C4-2B (cell line): ENCODE measurements around the gene SDK2.
A peak's percentile ranks its signal among the peaks of the same experiment; 100 is the strongest.

ENCODE experiments used
- H3K27ac ChIP-seq: fragments of 450-650 bp; 2 replicates; pipeline ENCODE4 v1.5.1; 2017
- ZFX ChIP-seq: fragments of 450-650 bp; IDR thresholded peaks from 2 replicates; pipeline ENCODE4 v1.6.1; 2017
- TF ChIP-seq, protein P1 (sequence below): fragments of 450-650 bp; conservative IDR thresholded peaks from 2 replicates; pipeline ENCODE4 v1.5.1; 2017; ENCODE audit warnings: mild to moderate bottlenecking

The SDK2 gene

DNA sequence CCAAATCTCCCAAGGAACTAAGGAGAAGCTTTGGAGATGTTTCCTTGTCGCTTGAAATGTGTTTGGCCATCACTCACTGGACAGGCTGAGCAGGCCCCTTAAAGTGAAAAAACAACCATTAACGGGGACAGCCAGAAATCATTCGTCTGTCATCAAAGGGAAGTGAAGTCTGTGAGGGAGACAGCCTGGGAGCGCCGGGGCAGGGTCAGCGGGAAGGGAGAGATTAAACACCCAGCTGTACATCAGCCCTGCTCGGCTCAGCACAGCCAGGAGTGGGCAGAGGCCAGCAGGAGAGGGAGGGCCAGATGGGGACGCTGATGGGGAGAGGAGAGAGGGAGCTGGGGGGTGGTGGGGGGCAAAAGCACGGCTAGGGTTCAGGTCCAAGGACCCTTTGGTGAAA, 105.1 kb downstream of the SDK2 start:
- TF ChIP-seq, protein P1, sequence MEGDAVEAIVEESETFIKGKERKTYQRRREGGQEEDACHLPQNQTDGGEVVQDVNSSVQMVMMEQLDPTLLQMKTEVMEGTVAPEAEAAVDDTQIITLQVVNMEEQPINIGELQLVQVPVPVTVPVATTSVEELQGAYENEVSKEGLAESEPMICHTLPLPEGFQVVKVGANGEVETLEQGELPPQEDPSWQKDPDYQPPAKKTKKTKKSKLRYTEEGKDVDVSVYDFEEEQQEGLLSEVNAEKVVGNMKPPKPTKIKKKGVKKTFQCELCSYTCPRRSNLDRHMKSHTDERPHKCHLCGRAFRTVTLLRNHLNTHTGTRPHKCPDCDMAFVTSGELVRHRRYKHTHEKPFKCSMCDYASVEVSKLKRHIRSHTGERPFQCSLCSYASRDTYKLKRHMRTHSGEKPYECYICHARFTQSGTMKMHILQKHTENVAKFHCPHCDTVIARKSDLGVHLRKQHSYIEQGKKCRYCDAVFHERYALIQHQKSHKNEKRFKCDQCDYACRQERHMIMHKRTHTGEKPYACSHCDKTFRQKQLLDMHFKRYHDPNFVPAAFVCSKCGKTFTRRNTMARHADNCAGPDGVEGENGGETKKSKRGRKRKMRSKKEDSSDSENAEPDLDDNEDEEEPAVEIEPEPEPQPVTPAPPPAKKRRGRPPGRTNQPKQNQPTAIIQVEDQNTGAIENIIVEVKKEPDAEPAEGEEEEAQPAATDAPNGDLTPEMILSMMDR: no peak
- no peak for TF ChIP-seq ZFX
- no peak overlapping the region for H3K27ac ChIP-seq

DNA sequence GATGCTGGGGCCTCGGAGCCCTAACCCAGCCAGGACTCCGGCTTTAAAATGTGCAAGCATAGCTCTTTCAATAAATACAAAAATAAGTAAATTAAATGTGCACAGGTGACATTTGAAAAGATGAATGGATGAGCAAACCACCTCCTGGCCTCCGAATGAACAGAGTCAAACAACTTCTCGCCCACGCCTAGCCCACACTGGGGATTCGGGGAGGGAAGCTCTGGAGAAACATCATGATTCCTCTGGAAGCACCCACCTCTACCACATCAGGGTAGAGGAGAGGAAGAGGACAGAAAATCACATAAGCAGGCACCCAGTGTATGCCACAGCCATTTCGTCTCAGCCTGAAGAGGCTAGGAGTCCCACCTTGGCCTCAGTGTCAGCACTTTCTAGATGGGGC, 105.8 kb downstream of the SDK2 start:
- H3K27ac ChIP-seq: no peak overlapping the region
- TF ChIP-seq, protein P1: no peak
- TF ChIP-seq ZFX: no peak

DNA sequence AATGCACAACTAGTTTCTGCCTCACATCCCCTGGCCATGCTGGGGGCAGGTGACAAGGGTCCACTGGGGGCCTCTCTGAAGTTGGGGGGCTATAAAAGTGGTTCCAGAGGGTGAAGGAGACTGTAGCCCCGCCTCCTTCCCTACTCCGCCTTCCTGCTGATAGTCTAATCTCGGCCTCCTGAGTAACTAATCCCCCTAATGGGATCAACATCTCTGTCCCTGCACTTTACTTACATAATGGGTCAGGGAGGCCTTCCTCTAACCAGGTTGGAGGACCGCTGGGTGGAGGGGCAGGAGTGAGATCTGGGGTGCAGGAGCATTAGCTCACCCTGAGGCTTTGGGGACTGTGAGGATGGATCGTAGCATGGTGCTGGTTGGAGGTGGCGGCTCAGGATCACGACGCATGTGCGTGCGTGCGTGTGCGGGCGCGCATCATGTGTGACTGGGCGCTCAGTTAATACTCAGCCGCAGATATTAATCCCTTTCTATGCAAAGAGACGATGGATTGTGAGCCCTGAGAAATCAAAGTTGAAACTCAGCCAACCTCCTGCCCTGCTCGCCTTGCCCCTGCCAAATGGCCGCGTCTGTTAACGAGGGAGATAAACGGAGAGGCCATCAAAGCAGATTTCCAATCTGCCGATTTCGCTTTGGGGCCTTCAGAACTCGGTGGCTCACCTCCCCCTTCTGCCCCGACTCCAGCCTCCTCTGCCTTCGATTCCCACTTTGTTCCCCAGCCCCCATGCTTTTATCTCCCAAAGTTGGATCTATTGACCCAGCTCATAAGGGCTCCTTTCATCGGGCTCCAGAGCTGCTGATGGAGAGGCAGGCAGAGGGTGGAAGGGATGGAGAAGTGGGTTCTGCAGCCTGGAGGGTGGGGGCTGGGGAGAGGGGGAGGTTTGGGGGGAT, 107.3 kb downstream of the SDK2 start:
- TF ChIP-seq, protein P1: no peak
- no peak for TF ChIP-seq ZFX
- no peak overlapping the region for H3K27ac ChIP-seq

GRCh38 chr17:73535746-73536145, 108.5 kb downstream of the SDK2 start:
- no peak overlapping the region for H3K27ac ChIP-seq
- TF ChIP-seq, protein P1: no peak
- no peak for TF ChIP-seq ZFX

DNA sequence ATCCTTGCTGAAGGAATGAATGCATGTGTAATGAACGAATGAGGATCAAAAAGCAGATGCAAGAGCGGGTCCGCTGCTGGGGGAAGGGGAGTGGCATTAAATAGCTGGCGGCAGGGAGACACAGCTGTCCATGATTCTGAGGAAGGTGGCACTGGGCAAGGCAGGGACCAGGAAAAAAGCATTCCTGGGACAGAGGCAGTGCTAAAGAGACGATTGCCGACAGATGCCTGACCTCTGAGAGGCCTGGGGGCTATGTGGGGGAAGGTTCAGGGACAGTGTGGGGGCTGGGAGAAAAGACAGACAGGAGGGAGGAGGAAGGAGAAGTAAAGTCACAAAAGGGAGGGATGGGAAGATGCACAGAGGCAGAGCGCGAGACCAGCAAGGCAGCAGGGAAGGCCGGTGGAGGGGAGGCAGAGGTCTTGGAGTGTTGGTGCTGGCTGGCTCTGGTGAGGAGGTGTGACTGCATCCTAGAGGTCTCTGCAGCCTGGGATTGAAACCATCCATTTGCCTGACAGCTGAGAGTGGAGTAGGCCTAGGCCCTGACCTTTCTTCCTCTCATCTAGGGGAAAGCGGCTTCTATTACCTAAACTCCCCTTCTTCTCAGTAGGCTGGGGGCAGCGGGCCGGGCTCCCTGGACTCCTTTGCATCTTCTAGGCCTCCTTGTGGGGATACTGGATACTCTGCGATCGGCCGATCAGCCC, 109.9 kb downstream of the SDK2 start:
- TF ChIP-seq, protein P1: no peak
- TF ChIP-seq ZFX: no peak

GRCh38 chr17:73533781-73534180, 110.5 kb downstream of the SDK2 start:
- no peak overlapping the region for H3K27ac ChIP-seq
- no peak for TF ChIP-seq ZFX
- TF ChIP-seq, protein P1: no peak

More for the DNA sequence above, 109.9 kb downstream of the SDK2 start:
- no peak overlapping the region for H3K27ac ChIP-seq

DNA sequence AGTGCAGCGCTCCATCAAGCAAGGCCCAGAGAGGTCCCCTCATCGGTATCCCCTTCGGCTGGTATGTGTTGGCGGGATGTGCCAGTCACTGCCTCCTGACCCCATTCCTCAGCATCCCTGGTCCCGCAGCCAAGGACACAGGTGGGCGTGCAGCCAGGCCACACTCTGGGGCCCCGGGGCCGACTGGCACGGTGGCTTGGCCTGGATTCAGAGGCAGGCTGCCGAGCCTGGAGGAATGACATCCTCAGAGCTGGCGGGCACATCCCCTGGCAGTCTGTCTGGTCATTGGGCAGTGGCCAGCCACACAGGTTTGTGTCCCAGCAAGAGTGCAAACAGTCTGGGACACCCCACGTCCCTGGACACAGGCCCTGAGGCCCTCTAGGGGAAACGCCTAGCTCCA, 111.1 kb downstream of the SDK2 start:
- TF ChIP-seq, protein P1: no peak
- no peak for TF ChIP-seq ZFX
- peak overlapping the region; percentile 11; the same call in 1 of the 2 replicates for H3K27ac ChIP-seq
